NCI-H69 (cell line): ENCODE measurements around the gene ZNF101.
A peak's percentile ranks its signal among the peaks of the same experiment; 100 is the strongest.
"Not testable (repeated sequence)": the region's sequence is repeated elsewhere in the genome, so short reads cannot be mapped to it uniquely, and the experiment has no call there.

Source experiments
- DNase-seq: peaks from one replicate; lab custom pipeline; 2025; lab: John Stamatoyannopoulos, UW

Gene ZNF101

DNA sequence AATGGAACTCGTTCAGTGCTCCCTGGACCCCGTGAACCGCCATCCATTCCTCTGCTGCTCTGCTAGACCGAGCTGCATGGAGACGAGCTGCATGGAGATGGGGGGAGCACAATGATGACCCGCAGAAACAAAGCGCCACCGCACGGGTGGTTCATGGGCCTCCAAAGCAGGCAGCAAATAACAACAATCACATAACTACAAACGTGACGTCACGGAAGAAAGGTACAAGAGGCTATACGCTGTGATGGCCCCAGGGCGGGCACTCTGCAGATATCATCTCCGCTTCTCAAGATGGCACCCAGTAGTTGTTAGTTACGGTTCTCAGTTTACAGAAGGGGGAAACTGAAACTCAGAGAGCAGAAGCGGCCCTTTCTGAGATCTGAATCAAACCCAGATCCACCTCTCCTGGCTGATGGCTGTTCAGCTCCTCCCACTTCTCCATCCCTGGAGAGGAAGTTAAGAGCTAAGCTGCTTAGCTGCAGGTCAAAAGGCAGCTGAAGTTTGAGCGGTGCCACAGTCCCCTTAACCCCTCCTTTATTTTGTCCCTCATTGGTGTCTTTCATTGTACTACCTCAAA, 6.9 kb upstream of the ZNF101 start:
- no peak for DNase-seq

DNA sequence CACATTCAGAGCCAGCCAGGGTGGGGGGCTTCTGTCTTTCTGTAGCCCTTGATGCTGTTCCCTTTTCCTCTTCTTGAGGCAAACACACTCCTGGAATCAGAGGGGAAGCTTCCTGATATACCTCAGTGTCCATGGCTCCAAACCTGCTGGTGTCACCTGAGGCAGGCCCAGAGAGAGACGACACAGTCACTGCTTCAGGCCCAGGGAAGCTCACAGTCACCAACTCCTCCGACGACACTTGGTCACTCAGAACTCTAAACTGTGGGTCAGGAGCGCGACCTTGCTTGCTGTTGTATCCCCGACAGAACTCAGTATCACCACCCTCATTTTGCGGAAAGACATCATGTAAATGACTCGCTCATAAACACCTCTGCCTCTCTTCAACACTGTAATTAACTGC, 6.3 kb upstream of the ZNF101 start:
- DNase-seq, result no peak

DNA sequence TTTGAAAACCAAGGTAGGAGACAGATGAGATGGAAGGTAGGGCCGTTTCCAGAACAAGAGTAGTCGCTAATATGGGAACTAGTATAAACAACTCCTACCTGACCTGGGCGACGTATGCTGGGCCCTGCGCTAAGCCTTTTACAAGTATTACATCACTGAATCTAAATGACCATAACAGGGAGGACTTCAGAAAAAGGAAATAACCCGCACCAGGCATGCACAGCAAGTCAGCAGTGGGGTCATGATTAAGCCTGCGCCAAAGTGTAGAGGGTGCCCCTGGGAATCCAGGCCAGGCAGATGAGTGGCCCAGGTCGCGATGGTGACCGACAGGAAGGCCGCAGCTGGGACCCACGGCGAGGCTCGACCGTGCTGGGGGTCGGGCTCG, 5.8 kb upstream of the ZNF101 start:
- DNase-seq, result no peak

DNA sequence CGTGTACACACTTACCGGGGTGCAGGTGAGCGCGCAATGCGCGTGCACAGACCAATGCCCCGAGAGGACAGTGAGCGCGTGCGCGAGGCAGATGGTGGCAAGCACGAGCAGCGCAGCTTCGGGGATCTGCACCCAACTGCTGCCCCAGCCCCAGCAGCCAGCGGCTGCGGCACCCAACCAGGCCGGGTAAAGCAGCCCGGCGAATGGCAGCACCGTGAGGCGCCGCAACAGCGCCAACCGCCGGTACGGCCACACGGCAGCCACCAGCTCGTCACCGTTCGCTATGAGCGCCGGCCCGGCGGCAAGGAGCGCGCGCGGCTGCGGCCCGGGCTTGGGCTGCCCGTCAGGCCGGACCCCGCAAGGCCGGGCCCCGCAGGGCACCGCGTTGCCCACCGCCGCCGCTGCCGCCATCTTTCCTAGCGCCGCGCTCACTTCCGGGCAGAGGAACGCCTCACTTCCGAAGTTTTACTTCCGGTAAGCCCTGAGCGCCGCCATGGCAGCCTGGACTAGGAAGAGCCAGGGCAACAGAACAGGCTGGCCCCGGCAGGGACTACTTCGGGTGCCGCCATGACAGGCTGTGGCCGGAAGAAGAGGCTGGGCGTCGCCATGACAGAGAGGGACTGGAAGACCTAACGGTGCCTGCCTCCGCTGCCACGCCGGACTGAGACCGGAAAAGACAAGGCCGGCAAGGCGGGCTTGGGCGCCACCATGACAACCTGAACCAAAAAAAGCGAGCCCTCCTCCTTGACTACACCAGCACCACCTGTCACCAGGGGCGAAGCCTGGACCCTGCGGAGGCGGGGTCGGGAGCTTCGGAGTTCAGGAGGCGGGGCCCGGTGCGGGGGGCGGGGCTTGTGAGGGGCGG, 5.2 kb upstream of the ZNF101 start, which contains the start of gene ATP13A1:
TSS of gene ATP13A1 (minus strand) at position 421 of the 865 bp plus-strand sequence. CDS start at position 411, 10 bp downstream.
- DNase-seq, result peak; percentile 99

DNA sequence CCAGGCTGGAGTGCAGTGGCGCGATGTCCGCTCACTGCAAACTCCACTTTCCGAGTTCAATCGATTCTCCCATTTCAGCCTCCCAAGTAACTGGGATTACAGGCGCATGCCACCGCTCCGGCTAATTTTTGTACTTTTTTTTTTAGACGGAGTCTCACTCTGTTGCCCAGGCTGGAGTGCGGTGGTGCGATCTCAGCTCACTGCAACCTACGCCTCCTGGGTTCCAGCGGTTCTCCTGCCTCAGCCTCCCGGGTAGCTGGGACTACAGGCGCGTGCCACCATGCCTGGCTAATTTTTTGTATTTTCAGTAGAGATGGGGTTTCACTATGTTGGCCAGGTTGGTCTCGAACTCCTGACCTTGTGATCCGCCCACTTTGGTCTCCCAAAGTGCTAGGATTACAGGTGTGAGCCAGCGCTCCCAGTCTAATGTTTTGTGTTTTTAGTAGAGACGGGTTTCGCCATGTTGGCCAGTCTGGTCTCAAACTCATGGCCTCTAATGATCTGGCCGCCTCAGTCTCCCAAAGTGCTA, 3.2 kb upstream of the ZNF101 start:
- not testable (repeated sequence) for DNase-seq

DNA sequence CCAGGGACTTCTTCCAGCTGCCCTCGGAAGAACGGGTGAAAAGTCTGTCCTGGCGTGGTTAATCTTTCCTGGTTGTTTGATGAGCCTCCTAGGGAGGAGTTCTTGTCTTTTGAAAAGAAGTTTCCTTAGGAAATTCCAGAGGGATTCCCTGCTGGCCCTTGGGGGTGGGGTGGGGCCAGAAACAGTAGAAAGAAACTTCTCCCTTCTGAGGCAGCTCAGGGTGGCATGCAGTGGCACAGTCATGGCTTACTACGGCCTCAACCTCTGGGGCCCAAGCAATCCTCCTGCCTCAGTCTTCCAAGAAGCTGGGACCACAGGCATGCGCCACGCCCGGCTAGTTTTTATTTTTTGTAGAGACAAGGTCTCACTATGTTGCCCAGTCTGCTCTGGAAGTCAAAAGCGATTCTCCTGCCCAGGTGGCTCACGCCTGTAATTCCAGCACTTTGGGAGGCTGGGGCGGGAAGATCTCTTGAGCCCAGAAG, 1.5 kb downstream of the ZNF101 start:
- no peak for DNase-seq

DNA sequence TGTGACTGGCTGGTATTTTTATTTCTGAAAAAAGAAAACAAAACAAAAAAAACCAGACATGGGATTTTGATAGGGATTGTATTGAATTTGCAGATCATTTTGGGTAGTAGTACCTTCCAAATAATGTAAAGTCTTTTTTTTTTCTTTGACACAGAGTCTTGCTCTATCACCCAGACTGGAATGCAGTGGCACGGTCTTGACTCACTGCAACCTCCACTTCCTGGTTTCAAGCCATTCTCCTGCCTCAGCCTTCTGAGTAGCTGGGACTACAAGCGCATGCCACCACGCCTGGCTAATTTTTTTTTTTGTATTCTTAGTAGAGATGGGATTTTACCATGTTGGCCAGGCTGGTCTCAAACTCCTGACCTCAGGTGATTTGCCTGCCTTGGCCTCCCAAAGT, 4.2 kb downstream of the ZNF101 start:
- DNase-seq, result no peak

DNA sequence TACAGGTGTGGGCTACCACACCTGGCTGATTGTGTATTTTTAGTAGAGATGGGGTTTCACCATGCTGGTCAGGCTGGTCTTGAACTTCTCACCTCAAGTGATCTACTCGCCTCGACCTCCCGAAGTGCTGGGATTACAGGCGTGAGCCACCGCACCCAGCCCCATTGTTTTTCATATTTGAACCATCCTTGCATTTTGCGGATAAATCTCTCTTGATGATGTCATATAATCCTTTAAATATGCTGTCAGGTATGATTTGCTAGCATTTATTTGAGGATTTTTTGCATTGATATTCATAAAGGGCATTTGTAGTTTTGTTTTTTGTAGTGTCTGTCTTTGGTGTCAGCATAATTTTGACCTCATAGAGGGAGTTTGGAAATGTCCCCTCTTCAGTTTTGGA, 5.7 kb downstream of the ZNF101 start:
- DNase-seq, result no peak

DNA sequence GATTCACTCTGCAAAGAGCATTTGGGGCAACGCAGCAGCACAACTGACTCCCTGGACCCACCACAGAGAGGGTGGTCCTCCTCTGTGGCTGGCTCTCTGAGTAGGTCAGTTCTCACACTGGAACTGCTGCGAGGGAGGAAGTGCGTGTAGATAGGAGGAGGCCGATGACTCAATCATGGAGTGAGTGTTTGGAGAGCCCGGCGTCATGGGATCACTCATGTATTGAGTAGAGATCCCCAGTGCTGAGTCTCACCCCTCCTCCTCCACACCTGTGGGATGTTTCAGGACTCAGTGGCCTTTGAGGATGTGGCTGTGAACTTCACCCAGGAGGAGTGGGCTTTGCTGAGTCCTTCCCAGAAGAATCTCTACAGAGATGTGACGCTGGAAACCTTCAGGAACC, 8.9 kb downstream of the ZNF101 start:
- DNase-seq, result no peak

DNA sequence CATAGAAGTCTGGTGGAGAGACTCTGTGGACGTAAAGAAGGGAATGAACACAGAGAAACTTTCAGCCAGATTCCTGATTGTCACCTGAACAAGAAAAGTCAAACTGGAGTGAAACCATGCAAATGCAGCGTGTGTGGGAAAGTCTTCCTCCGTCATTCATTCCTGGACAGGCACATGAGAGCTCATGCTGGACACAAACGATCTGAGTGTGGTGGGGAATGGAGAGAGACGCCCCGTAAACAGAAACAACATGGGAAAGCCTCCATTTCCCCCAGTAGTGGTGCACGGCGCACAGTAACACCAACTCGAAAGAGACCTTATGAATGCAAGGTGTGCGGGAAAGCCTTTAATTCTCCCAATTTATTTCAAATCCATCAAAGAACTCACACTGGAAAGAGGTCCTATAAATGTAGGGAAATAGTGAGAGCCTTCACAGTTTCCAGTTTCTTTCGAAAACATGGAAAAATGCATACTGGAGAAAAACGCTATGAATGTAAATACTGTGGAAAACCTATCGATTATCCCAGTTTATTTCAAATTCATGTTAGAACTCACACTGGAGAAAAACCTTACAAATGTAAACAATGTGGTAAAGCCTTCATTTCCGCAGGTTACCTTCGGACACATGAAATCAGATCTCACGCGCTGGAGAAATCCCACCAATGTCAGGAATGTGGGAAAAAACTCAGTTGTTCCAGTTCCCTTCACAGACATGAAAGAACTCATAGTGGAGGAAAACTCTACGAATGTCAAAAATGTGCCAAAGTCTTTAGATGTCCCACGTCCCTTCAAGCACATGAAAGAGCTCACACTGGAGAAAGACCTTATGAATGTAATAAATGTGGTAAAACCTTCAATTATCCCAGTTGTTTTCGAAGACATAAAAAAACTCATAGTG, 10.8 kb downstream of the ZNF101 start:
- DNase-seq, result no peak

DNA sequence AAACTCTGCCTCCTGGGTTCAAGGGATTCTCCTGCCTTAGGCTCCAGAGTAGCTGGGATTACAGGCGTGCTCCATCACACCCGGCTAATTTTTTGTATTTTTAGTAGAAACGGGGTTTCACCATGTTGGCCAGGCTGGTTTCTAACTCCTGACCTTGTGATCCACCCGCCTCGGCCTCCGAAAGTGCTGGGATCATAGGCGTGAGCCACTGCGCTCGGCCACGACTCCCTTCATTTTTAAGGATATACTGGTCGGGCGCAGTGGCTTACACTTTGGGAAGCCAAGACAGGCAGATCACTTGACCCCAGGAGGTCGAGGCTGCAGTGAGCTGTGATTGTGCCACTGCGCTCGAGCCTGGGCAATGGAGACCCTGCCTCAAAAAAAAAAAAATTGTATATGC, 17.5 kb downstream of the ZNF101 start:
- not testable (repeated sequence) for DNase-seq

DNA sequence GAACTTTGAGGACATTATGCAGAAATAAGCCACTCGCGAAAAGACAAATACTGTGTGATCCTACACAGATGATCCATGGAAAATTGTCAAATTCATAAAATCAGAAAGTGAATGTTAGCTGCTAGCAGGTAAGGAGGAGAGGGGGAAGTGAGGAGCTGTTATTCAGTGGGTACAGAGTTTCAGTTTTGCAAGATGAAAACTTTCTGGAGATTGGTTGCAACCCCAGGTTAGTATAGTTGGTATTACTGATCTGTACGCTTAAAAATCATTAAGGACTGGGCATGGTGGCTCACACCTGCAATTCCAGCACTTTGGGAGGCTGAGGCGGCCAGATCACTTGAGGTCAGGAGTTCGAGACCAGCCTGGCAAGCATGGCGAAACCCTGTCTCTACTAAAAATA, 17.9 kb downstream of the ZNF101 start:
- DNase-seq, result no peak

DNA sequence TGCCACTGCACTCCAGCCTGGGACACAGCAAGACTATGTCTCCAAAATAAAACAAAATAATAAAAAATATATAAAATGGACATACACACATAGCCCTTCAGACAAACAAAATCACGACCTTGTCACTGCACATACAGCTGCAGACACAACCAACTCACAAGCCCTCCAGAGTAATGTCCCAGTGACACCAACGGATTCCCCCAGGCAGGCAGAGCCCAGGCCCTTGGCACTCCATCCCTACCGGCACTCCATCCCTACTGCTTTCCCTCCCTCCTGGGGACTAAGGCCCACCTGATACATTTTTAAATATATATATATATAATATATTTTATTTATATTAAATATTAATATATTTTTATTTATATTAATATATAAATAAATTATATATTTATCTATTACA, 18.5 kb downstream of the ZNF101 start:
- DNase-seq, result peak; percentile 51

DNA sequence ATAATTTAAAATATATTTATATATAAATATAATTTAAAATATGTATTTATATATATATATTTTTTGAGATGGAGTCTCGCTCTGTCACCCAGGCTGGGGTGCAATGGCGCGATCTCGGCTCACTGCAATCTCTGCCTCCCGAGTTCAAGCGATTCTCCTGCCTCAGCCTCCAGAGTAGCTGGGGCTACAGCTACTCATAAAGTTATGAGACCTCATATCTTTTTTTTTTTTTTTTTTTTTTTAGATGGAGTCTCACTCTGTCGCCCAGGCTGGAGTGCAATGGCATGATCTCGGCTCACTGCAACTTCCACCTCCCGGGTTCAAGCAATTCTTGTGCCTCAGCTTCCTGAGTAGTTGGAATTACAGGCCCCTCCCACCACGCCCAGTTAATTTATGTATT, 20.4 kb downstream of the ZNF101 start:
- peak; percentile 12 for DNase-seq

DNA sequence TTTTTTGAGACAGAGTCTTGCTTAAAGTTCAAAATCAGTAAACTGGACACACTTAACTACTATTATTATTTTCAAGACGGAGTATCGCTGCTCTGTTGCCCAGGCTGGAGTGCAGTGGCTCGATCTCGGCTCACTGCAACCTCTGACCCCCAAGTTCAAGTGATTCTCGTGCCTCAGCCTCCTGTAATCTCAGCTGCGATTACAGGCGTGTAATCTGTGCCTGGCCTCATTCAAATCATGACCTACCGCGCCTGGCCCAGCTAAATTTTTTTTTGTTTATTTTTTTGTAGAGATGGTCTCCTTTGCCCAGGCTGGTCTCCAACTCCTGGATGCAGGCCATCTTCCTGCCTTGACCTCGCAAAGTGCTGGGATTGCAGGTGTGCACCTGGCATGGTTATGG, 23.0 kb downstream of the ZNF101 start:
- DNase-seq, result no peak

DNA sequence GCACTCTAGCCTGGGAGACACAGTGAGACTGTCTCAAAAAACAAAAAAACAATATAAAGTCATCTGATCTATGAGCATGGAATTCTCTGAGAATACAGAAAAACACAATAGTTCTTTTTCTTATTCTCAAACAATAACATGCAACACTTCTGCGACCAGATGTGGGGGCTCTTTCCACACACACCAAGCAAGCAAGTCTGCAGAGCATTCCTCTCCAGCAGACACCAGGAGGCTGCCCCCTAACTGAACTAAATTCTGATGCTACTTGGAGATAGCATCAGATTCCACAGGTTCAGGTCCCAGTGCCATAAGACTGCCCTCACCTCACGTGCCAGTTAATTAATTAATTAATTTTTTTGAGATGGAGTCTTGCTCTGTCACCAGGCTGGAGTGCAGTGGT, 27.7 kb downstream of the ZNF101 start:
- DNase-seq, result no peak

DNA sequence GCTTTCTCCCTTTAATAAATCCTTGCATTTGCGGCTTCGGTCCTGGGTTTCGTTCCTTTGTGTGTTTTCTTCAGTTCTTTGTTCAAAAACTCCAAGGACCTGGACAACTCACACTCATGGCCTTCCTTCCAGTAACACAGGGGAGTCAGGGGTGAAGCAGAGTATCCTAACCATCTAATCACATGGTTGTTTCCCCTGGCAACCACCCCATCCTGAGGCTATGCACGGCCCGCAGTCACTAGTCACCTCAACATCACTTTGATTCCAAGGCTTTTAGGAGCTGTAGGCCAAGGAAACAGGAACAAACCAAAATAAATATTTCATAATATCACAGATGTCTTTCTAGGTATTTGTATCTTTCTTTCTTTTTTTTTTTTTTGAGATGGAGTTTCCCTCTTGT, 28.9 kb downstream of the ZNF101 start:
- DNase-seq, result no peak

DNA sequence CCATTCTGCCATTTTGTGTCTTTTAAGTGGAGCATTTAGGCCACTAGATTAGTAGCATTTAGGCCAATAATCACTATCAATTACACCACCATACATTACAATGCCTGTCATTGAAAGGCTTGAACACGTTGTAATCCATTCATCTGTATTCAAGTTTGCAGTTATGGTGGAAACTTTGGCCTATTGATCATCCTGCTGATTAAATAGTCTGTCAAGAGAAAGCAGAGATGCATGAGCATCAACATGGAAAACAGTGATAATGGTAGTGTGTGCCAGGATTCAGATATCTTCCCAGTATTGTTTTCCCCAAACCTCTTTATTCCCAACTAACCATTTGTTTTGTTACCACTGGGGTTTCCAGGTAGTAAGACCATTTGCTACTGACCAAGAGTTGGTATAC, 31.9 kb downstream of the ZNF101 start:
- not testable (repeated sequence) for DNase-seq

DNA sequence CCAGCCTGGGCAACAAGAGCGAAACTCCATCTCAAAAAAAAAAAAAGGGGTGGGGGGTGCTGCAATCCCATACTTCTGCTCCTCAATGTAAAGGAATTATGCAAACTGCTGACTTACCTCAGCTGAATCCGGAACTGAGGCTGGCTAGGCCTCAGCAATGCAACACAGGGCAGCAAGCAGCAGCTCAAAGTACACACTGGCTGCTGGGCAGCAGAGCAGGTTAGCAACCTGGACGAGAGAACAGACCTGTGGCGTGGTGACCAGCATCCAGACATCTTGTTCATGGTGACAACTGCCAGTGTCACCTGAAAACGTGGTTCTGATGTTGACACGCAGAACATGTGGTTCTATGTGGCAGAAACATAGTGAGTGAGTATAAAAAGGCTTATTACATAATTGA, 36.2 kb downstream of the ZNF101 start:
- DNase-seq, result no peak

DNA sequence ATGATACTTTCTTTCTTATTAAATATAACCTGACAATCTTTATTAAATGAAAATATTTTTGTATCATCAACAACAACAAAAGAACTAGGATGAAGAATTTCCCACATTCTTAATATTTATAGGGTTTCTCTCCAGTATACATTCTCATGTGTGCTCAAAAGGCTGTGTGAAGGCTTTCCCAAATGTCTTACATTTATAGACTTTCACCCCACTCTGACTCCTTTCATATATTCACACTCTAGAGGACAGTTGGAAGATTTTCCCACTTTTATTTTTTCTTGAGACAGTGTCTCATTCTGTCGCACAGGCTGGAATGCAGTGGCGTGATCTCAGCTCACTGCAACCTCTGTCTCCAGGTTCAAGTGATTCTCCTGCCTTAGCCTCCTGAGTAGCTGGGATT, 41.9 kb downstream of the ZNF101 start:
- DNase-seq, result no peak

DNA sequence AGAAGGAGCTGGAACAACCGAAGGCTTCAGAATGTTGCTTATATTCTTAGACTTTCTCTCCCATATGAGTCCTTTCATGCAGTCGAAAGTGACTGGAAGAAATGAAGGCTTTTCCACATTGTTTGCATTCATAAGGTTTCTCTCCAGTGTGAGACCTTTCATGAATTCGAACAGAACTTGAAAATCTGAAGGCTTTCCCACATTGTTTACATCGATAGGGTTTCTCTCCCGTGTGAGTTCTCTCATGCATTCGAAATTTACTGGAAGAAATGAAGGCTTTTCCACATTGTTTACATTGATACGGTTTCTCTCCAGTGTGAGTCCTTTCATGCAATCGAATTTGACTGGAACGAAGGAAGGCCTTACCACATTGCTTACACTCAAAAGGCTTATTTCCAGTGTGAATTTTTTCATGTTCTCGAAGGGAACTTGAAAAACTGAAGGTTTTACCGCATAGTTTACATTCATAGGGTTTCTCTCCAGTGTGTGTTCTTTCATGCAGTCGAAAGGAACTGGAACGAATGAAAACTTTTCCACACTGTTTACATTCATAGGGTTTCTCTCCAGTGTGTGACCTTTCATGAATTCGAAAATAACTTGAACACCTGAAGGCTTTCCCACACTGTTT, 42.8 kb downstream of the ZNF101 start:
- no peak for DNase-seq
